Activated CD4-positive, alpha-beta T cell treated with anti-CD3 and anti-CD28 coated beads, Interleukin-2, Interleukin-4, amounts not matched to agents 100 ng/mL and 50 ng/mL, durations not matched to agents 16 hours and 8 hours (primary cell): ENCODE measurements around the gene CABP4.

Experiments
- DNase-seq: peaks from one replicate; pipeline ENCODE4 v3.0.0-alpha.2; 2020; ENCODE audit warnings: low spot score

The CABP4 gene

DNA sequence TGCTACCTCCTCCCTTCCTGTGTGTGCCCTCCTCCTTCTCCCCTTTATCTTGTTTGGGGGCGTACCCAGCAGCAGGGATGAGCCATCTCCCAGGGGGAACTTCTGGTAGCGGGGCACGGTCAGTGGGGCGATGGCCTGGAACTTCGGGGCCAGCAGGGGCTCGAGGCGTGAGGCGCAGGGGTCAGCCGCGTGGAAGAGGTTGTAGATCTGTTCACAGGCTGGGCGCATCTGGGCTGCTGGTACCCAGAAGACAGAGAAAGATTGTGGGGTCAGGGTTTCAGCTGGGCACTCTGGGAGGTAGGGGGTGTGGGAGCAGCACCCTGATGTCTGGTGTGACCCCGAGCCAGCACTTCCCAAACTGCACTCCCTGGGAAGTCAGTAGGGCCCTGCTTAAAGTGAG is 41.0 kb downstream of the CABP4 start:
- DNase-seq, result no peak

DNA sequence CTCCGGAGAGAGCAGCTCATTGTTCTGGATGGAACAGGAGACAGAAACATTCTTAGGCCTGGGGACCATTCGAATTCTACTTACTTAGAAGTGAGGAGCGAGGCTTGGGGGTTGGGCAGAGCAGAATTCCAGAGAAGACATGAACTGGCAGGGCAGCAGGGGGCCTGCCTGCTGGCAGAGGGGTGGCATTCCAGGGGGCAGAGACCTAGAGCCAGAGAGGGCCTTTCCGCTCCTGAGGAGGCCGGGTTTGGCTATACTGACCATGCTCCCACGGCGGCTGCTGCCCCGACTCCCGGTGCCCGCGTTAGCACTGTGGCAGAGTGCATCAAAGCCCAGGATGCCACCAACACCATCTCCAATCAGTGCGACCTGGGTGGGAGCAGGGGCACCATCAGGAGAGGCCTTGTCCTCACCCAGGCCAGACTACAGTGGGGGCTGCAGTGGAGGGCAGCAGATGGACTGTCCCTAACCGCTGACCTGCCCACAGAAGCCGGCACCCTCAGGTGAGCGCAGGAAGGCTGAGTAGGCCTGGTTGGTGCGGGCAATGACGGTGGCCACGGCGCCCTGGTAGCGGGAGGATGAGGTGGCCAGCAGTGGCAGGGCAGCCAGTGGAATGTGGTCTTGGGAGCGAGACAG is 42.6 kb downstream of the CABP4 start:
- no peak for DNase-seq

DNA sequence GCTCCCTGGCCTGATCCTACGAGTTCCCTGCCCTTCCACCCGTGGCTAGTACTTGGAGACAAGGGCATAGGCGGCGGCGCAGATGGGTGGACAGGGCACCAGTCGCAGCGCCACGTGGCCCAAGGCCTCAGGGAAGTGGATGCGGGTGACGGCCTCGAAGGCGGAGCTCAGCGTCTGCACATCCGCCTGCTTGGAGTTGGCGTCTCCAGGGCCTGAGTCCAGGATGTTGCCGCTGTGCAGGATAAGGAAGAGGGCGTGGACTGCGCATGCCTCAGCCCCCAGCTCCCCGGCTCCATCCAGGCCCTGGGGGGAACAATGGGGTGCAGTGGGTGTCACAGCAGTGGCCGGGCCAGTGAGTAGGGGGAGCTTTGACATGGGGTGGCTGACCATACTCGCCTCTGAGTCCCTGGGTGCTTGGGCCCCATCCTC is 43.4 kb downstream of the CABP4 start:
- DNase-seq, result no peak

DNA sequence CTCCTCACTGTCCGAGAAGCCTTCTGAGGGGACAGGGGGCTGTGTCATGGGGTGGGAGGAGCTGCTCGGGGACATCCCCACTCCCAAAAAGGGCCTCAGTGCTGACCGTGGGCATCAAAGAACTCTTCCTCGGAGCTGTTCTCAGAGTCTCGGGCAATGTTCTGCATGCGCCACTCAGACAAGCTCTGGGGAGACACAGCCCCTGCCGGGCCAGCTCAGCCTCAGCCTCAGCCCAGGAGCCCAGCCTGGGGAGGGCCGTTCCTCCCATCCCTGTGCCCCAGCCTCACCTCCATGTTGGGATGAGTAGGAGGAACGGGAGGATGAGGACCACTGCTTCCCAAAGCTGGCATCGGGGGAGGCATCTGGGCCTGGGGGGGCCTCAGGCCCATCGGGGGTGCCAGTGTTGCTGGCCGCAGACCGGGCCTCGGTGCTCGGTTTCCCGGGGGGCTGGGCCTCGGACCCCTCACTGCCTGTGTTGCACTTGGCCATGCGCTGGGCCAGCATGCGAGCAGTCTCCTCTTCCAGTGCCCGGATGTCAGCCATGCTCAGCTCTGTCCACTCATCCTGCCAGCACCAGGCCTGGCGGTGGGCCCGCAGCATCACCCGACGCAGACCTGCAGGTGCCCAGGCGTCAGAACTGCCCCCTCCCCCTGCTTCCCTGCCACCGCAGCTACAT is 44.8 kb downstream of the CABP4 start:
- DNase-seq, result no peak

DNA sequence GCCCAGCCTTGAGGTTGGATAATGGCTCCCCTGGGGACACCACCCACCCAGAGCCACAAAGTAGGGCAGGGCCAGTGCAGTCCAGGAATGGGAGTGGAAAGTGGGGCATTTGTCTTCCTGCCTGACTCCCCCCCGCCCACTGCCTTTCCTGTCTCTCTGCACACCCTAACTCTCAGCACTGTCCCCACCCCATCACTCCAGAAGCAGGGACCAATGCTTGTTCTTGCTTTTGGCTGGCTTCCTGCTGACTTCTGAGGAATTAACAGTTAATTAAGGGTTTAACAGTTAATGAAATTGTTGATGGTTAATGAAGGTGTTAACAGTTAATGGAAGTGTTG is 45.3 kb downstream of the CABP4 start:
- DNase-seq, result no peak

DNA sequence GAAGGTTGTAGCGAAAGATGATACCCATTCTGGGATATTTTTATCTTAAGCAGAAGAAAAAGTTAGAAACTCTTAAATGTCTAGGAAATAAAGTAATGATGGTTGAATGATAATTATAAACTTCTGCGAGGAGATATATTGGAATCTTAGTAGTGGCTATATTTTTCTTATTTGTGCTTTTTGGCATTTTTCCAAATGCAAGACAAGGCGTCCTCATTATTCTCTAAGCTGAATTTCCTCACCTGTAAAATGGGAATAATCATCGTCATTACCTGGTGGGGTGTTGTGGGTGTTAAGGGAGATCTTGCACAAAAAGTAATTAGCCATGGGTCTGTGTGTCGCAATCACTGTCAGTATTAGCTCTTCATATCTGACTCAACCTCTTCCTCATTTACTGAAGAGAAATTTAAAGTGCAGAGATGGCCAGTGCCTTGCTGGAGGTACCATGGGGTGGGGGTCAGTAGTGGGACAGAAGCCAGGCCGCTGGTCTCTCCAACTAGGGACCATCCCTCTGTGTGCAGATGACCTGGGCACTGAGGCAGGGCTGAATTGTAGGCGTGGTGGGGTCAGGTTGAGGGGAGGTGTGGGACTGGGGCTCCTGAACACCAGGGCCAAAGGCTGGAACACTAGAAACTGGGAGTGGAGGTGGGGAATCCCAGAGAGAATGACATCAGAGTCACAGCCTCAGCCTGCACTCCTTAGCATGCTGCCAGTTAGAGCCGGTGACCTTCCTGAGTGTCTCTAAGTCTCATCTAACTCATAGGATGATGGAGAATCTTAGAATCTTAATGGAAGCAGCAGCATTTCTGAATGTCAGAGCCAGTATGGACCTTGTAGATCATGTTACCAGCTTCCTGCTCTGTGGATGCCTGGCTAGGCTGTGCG is 45.9 kb downstream of the CABP4 start:
- no peak for DNase-seq

DNA sequence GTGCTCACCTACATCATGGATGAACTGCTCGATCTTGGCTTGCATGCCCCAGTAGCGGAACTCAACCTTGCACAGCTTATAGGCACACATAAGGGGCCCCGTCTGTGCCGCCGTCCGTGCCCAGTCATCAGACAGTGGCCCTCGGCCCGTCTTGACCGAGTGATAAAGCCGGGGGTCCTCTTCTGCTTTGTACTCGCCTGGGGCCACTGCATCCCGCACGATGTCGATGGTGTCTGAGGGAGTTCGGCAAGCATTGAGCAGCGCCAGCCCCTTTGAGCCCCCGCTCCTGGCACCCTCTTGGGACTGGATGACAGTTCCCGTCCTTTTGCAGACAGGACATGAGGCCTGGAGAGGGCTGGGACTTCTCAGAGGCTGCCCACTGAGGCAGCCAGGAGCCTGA is 46.7 kb downstream of the CABP4 start:
- no peak for DNase-seq

DNA sequence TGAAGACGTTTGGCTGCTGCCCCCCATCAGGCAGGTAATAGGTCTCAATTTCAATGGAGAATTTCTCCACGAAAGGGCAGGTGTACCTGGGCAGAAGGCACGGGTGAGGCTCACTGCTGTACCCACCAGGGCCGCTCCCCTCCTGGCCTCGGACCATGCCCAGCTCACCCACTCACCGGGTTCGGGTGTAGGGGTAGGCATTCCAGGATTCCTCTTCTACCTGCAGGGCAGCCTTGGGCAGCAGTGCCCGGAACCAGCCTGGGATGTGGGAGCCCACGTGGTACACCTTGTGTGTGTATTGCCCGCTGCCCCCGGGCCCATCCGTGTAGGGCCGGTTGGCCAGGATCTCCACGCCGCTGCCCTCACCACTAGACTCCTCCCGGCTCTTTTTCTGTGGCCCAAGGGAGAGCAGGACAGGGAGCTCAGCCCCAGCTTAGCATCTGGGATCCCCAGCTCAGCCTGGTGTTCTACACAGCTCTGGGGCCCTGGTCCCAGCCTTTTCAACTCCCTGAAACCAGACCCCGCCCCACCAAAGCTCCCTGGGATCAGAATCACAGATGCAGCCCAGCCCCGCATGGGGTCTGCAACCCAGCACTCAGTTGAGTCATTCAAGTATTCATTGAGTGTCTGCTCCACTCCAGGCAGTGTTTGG is 47.3 kb downstream of the CABP4 start:
- DNase-seq, result no peak

DNA sequence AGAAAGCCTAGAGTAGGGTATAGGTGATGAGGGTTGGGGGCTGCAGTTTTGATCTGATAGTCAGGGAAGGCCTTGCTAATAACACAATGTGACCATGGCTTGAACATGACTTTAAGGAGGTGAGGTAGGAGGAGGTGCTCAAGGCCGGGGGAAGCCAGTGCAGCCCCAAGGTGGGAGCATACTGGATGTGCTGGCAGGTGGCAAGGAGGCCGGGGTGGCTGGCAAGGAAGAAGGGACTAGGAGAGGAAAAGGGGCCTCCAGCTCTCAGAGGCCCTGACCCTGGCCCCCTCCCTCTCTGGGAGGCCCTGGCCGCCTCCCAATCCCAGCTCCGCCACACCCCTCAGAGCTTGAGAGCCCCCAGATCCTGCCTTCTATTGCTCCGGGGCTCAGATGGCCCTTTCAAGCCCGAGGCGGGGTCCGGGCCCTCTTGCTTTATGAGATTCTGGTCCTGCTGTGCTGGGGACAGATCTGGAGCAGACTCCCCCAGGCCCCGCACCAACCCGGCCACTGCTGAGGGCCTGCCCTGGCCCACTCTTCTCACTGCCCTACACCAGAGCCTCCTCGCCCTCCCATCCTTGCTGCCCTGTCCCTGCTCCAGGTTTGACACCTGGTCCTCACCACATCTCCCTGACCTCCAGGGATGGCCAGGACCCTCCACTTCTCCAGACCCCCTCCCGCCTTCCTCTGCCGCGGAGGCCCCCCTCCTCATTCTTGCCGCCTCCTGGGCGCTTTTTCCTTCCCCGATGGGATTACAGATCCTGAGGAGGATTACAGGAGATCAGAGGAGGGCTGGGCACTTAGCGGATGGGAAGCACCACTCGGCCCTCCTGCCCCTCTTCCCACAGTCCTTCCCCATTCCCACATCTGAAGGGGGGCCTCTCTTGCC is 48.2 kb downstream of the CABP4 start:
- DNase-seq, result no peak

DNA sequence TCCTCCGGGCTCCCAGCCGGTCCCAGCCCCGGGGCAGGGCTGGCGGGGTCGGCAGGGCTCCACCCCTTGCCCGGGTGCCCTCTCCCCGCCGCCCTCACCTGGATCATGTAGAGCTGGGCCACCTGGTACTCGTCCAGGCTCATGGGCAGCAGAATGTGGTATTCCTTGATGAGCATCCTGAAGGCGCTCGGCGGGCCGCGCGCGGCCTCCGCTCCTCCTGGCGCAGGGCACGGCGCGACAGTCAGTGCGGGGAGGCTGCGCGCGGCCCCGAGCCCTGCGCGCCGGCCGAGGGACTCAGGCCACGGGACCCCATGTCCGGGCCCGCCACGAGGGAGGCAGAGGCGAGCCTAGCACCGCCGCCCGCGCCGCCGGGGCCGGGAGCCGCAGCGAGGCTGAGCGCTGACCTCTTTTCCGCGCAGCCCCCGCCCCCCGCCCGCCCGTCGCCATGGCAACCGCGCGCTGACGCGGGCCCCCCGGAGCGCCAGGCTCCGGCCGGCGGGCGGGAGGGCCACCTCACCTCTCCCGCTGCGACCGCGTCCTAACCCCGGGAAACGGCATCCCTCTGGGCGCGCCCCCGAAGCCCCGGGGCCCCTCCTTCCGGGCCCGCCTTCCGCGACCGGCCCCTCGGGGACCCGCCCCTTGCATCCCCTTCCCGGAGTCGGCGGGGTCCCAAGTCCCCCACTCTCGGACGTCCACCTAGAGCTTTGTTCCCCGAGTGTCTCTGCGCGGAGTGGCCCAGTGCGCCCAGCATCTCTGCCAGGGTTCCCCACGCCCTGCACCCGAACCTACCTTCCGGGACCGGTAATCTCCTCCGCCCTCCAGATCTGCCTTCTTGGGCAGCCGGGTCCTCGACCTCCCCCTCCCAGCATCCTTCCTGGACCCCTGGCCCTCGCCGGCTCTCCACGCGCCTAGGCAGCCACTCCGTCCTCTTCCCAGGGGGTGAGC is 49.1 kb downstream of the CABP4 start:
- DNase-seq, result no peak

DNA sequence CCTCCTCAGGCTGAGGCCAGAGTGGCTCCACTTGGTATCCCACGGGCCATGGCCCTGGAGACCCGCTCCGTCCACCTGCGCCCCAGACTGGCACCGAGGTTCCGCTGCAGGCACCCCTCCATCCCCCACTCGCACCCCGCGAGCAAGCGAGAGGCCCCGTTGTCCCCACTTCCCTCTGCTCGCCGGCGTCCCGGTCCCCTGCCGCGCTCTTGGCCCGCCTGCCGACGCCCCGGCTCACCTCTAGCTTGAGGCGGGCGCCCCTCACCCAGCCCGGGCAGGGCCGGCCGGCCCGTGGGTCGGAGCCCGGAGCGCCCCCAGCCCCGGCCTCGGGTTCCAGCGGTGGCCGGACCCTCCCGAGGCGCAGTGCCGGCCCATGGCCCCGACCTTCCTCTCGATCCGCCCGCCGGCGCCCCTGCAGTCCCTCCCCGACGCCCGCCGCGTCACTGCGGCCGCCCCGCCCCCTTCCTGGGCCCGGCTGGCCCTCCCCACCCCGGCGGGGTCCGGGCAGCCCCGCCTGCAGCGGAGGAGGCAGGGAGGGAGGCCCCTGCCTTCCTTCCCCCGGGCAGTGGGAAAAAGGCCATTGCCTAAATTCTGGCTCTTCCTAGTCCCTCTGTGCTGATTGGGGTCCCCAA is 49.9 kb downstream of the CABP4 start, which contains the start of gene PITPNM1:
PITPNM1 (minus strand) TSS at position 414 of the 632 bp plus-strand sequence. CDS start 1,183 bp downstream, outside the sequence.
- DNase-seq, result peak; percentile 80

DNA sequence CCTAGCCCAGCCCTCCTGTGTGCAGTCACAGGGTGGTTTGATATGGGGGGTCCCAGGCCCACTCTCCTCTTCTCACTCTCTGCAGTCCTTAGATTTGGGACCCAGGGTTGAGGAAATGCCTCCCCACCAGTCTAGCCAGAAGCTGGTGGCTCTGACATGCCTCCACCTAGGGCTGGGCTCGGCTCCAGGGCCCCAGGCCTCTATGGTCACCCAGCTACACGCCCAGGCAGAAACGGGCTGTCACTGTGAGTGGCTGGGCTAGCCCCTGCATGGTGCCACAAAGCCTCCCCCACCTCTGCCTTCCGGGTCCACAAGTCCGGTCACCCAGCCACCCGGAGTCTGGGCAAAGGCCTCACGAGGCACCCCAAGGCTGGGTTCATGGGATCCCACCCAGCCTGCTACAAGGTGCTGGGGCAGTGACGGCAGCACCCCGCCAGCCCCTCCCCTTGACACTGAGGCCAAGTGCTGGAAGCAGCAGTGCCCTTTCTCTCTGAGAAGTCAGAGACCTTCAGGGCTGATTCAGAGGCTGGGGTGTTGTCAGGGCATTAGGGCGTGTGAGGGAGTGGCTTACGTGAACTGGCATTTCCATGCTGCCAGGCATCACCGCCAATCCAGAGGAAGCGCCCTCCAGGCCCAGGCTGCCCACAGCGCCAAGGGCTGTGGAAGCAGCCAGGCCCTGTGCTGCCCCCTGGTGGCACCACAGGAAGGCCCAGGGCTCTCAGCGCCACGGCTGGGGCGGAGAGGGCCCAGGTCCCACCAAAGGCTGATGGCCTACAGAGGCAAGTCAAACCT is 50.6 kb downstream of the CABP4 start:
- peak; percentile 94 for DNase-seq

DNA sequence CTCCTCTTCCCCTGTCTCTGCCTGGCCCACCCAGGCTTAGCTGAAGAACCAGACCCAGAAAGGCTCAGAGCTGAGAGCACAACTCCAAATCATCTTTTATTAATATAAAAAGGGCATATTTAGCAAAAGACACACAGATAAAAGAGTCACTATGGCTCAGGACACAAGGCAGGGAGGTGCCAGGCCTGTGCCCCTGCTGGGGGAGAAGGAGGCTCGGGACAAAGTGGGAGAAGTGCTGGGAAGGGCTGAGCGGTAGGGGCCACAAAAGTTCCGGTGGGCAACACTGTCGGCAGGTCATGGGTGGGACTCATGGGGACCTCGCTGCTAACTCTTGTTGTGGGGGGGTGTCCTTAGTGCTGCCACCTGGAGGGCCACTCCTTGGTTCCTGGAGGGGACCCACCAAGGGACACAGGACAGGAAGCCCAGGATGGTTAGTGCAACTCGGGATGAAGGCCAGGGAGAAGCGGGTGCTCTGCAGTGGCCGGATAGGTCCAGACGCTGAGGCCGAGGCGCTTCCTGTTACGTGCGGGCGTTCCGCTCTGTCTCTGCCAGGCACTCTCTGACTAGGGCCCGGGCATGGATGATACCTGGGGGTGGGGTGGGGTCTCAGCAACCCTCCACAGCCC is 51.4 kb downstream of the CABP4 start:
- DNase-seq, result no peak

DNA sequence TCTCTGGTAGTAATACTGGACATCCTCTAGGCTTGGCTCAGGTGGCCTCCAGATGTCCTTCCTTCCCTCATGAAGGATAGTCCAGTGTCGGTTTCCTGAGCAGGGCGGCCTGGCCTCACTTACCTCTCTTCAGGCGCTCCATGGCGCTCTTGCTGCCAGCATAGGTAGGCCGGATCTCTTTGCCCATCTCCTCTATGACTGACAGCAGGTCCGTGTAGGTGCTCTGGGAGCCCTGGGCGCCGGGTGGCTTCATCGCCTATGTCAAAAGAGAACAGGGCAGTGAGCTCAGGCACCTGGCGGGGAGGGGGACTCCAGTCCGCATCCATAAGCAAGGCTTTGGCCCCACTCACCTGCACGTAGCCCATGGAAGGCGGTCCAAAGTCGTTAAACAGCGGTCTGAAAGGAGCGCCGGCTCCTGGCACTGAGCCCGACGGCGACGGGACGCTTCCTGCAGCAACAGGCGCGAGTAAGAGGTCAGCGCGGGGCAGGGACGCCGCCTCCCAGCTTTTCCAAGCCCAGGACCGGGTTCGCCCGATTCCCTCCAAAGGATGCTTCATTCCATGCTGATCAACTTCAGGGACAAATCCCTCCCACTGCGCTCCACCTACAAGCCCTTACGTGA is 52.2 kb downstream of the CABP4 start:
- DNase-seq, result no peak

DNA sequence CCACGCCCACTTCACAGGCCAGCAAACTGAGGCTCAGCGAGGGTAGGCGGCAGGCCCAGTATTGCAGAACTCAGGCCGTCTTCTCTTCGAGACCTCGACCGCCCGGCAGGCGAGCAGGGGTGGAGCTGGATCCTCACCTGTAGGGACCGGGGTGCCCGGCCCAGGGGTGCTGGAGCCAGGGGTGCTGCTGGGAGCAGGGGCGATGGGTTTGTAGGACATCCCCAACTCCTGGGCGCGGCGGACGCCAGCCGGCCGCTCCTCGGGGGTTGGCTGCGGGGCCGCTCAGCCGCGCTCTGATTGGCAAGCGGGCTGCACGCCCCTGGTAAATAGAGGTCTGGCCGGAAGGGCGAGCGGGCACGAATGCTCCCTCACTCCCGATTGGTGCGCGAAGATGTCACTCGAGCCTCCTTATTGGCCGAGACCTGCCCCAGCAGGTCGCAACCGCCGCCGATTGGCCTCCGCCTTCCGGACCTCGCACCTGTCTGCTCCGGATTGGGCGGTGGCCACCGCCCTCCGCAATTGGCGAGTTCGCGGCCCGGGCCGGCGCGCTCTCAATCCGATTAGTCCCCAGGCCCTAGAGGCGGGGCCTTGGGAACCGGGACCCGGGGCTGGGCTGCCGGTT is 52.8 kb downstream of the CABP4 start, which contains the start of gene CDK2AP2:
CDK2AP2 (minus strand) TSS at position 299 of the 622 bp plus-strand sequence; CDS start at position 219, 80 bp downstream.
- peak; percentile 100 for DNase-seq

DNA sequence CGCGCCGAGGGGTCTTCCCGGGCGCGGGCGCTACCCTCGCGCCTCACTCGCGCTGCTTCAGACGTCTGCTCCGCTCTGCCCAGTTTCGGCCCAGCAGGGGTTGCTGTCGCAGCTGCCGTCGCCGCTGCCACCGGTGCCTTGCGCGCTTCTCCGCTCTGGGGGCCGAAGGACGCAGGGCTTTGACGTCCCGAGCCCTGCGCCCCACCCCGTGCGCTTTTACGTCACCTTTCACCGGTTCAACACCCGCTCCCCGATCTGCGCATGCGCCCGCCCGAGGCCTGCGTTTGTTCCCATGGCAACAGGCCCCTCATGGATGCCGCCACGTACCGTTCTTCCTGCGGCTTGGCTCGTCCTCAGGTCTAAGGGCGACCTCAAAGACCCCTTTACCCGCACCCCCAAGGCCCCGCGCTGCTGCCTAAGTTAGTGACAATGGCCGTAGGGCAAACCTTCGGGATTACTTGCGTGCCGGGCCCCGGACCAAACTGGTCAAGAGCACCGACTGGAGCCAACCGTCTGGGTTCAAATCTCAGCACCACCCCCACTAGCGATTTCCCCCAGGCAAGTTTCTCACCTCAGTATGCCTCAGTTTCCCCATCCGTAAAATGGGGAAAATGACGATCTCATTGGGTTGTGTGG is 53.5 kb downstream of the CABP4 start:
- DNase-seq, result peak; percentile 99

DNA sequence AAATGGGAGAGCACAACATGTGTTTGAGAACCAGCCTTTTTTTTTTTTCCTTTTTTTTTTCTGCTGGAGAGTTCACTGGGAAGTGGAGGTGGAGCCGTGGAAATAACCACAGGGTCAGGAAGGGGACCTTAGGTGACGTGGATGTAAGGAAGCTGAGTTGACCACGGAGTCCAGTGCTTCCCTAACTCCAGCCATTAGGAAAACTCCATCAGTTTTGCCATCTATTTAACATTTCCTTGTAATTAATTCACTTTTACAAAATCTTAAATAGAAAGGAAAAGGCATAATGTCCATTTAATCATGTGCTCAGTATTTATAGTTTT is 54.8 kb downstream of the CABP4 start:
- no peak for DNase-seq
